ENCODE data around the gene SIK2. TPM values are rescaled to one million over a fixed set of nuclear protein-coding genes. Genes with fewer than 3 reads are reported as not detected.
A peak's percentile ranks its signal among the peaks of the same experiment; 100 is the strongest.

SIK2 gene
- polyA plus RNA-seq, 1 donor from 2014 or later = 9.0 TPM

GRCh38 chr11:111733611-111734088 is 131.4 kb downstream of the SIK2 start:
- no peak overlapping the region for H3K27ac ChIP-seq (ENCODE audit: low read length)
- no peak overlapping the region for H3K4me2 ChIP-seq (ENCODE audit: low read length)
- no peaks in the 10 kb centered on the region for H4K20me1 ChIP-seq (ENCODE audit: insufficient read depth)
- TF ChIP-seq EP300 (conservative IDR thresholded peaks at IDR 0.05; ENCODE audit: poor library complexity, severe bottlenecking) (no peak), RAD21 (conservative IDR thresholded peaks at IDR 0.05) (no peak), REST (IDR thresholded peaks at IDR 0.05; ENCODE audit: borderline replicate concordance) (no peak), SMC3 (conservative IDR thresholded peaks at IDR 0.05; ENCODE audit: poor library complexity) (no peak), MXI1 (conservative IDR thresholded peaks at IDR 0.05; ENCODE audit: poor library complexity, severe bottlenecking) (no peak), CTCF (IDR thresholded peaks at IDR 0.05; ENCODE audit: poor library complexity, severe bottlenecking) (no peak), POLR2AphosphoS5 (IDR thresholded peaks at IDR 0.05) (no peak), EZH2 (IDR thresholded peaks at IDR 0.05; ENCODE audit: borderline replicate concordance, insufficient read depth, low read length, poor library complexity, severe bottlenecking) (no peak), TAF1 (IDR thresholded peaks at IDR 0.05; ENCODE audit: low read depth) (no peak)
- no peaks in the 10 kb centered on the region for H3K27me3 ChIP-seq (ENCODE audit: insufficient read depth, low read depth, low read length)
- H3K9me2 ChIP-seq (ENCODE audit: insufficient read depth, low read length) = no peaks in the 10 kb centered on the region
- H3K36me3 ChIP-seq (ENCODE audit: insufficient read depth, low read length) = no peaks in the 10 kb centered on the region
- H3K79me2 ChIP-seq (replicated peaks; ENCODE audit: insufficient read depth, low read length) = no peaks in the 10 kb centered on the region
- no peak overlapping the region for H3K4me3 ChIP-seq (ENCODE audit: low read length)
- H3K9me3 ChIP-seq (ENCODE audit: low read length) = no peaks in the 10 kb centered on the region
- H2AFZ ChIP-seq (ENCODE audit: low read depth, low read length) = no peak overlapping the region
- H3K9ac ChIP-seq (ENCODE audit: low read length) = no peak overlapping the region
- H3F3A ChIP-seq (ENCODE audit: insufficient read depth, low read length, poor library complexity, severe bottlenecking) = no peaks in the 10 kb centered on the region

- Histone ChIP-seq H3K79me2 (replicated peaks; ENCODE audit: insufficient read depth, low read length) (no peaks in the 10 kb centered on the region), H3K36me3 (ENCODE audit: insufficient read depth, low read length) (no peaks in the 10 kb centered on the region), H3K9me2 (ENCODE audit: insufficient read depth, low read length) (no peaks in the 10 kb centered on the region), H2AFZ (ENCODE audit: low read depth, low read length) (no peak overlapping the region), H3K4me2 (ENCODE audit: low read length) (no peak overlapping the region), H4K20me1 (ENCODE audit: insufficient read depth) (no peaks in the 10 kb centered on the region), H3K9ac (ENCODE audit: low read length) (peak overlapping the region; percentile 43), H3K27me3 (ENCODE audit: insufficient read depth, low read depth, low read length) (no peaks in the 10 kb centered on the region), H3K9me3 (ENCODE audit: low read length) (no peaks in the 10 kb centered on the region), H3F3A (ENCODE audit: insufficient read depth, low read length, poor library complexity, severe bottlenecking) (no peaks in the 10 kb centered on the region), H3K27ac (ENCODE audit: low read length) (peak overlapping the region; percentile 66), H3K4me3 (ENCODE audit: low read length) (peak overlapping the region; percentile 16)
- no peak for TF ChIP-seq REST (IDR thresholded peaks at IDR 0.05; ENCODE audit: borderline replicate concordance)
- TF ChIP-seq CTCF (IDR thresholded peaks at IDR 0.05; ENCODE audit: poor library complexity, severe bottlenecking) = no peak
- TF ChIP-seq POLR2AphosphoS5 (IDR thresholded peaks at IDR 0.05) = no peak
- no peak for TF ChIP-seq TAF1 (IDR thresholded peaks at IDR 0.05; ENCODE audit: low read depth)
- no peak for TF ChIP-seq SMC3 (conservative IDR thresholded peaks at IDR 0.05; ENCODE audit: poor library complexity)
- no peak for TF ChIP-seq EP300 (conservative IDR thresholded peaks at IDR 0.05; ENCODE audit: poor library complexity, severe bottlenecking)
- no peak for TF ChIP-seq MXI1 (conservative IDR thresholded peaks at IDR 0.05; ENCODE audit: poor library complexity, severe bottlenecking)
- TF ChIP-seq RAD21 (conservative IDR thresholded peaks at IDR 0.05) = no peak
Observed at GRCh38 chr11:111734101-111734953, 132.1 kb downstream of the SIK2 start.

All from neural cell (in vitro differentiated cells).